Measurements from ENCODE around the gene PLXNA2. TPM values are rescaled to one million over a fixed set of nuclear protein-coding genes. Genes with fewer than 3 reads are reported as not detected.

Gene PLXNA2
- total RNA-seq, 1 donor from 2014 or later: 1.7 TPM

DNA sequence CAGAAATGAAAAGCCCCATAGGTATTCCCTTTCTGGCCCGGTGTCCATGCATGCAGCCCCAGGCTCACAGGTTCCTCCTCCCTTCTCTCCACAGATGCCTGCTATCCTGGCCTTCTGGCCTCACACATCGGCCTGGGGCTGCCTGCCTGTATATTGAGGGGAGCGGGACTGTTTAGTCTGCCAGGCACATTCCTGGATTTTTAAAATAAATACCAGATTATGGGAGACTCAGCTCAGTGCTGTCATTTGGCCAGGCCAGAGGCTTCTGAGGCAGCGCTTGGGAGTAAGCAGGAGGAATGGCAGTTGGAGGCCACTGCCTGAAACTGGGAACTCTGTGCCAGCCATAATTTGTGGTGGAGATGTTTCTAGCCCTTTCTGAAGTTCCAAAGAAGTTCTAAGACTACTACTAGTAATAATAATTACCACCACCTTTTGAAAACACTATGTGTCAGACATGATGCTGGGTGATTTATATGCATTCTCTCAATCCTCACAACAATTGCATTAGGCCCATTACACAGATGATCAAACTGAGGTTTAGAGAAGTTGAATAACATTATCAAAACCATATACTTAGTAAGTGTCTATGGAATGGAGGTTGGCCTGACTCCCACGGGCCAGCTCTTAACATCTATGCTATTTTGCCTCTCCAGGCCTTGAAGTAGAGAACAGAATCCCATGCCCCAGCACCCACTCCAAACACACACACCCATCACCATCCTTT lies 107.6 kb downstream of the PLXNA2 start:
- DNase-seq (ENCODE audit: low spot score): no peak
- H3K36me3 ChIP-seq: no peaks in the 10 kb centered on the region
- peaks cover 3% of the 10 kb centered on the region for H3K27me3 ChIP-seq
- no peak overlapping the region for H3K27ac ChIP-seq
- Mint-ChIP-seq H3K27me3 (ENCODE audit: insufficient read depth, low read depth) (peaks cover 4% of the 10 kb centered on the region), H3K27ac (peak overlapping the region; percentile 46), H3K9me3 (no peaks in the 10 kb centered on the region), H3K4me1 (peaks cover 40% of the 10 kb centered on the region), H3K4me3 (no peak overlapping the region), H3K36me3 (peaks cover 6% of the 10 kb centered on the region)
- H3K9me3 ChIP-seq (ENCODE audit: low read depth): no peaks in the 10 kb centered on the region
- H3K4me1 ChIP-seq: peaks cover 31% of the 10 kb centered on the region
- no peak overlapping the region for H3K4me2 ChIP-seq
- no peak overlapping the region for H3K4me3 ChIP-seq
- H3K79me2 ChIP-seq (ENCODE audit: low read depth): no peaks in the 10 kb centered on the region
- H3F3A ChIP-seq (ENCODE audit: low read depth): peaks cover 25% of the 10 kb centered on the region
- no peaks in the 10 kb centered on the region for H4K20me1 ChIP-seq (ENCODE audit: low read depth)
- no peak overlapping the region for H3K9ac ChIP-seq
- TF ChIP-seq, protein P1, sequence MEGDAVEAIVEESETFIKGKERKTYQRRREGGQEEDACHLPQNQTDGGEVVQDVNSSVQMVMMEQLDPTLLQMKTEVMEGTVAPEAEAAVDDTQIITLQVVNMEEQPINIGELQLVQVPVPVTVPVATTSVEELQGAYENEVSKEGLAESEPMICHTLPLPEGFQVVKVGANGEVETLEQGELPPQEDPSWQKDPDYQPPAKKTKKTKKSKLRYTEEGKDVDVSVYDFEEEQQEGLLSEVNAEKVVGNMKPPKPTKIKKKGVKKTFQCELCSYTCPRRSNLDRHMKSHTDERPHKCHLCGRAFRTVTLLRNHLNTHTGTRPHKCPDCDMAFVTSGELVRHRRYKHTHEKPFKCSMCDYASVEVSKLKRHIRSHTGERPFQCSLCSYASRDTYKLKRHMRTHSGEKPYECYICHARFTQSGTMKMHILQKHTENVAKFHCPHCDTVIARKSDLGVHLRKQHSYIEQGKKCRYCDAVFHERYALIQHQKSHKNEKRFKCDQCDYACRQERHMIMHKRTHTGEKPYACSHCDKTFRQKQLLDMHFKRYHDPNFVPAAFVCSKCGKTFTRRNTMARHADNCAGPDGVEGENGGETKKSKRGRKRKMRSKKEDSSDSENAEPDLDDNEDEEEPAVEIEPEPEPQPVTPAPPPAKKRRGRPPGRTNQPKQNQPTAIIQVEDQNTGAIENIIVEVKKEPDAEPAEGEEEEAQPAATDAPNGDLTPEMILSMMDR (IDR thresholded peaks at IDR 0.05): no peak
- TF ChIP-seq EZH2 (IDR thresholded peaks at IDR 0.05) (no peak), EZH2phosphoT487 (IDR thresholded peaks at IDR 0.05) (no peak)
- H2AFZ ChIP-seq (replicated peaks): no peak overlapping the region

DNA sequence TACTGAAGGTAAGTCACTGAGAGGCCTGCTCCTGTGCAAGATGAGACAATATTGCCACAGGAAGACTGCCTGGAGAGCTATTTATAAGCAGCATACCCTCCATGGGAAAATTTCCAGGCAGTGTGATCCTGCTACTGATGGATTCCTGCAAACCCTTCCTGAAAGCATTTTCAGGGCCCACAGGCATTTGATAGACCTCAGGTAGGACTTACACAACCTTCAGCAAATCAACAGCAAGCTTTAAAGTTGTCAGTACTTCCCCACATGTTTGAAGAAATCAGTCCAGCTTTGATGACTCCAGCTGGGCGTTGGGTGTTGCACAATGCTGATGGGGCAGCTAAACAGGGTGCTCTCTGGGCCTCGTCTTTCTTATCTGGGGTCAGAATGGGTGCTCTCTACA lies 108.8 kb downstream of the PLXNA2 start:
- Mint-ChIP-seq H3K4me1 (peaks cover 48% of the 10 kb centered on the region), H3K27ac (peak overlapping the region; percentile 72), H3K9me3 (no peaks in the 10 kb centered on the region), H3K4me3 (no peak overlapping the region), H3K36me3 (peaks cover 6% of the 10 kb centered on the region), H3K27me3 (ENCODE audit: insufficient read depth, low read depth) (peaks cover 4% of the 10 kb centered on the region)
- TF ChIP-seq, protein P1 (IDR thresholded peaks at IDR 0.05): no peak
- TF ChIP-seq EZH2 (IDR thresholded peaks at IDR 0.05) (no peak), EZH2phosphoT487 (IDR thresholded peaks at IDR 0.05) (no peak)
- no peak overlapping the region for H2AFZ ChIP-seq (replicated peaks)
- no peaks in the 10 kb centered on the region for H3K9me3 ChIP-seq (ENCODE audit: low read depth)
- H3K27ac ChIP-seq: no peak overlapping the region
- peaks cover 15% of the 10 kb centered on the region for H3K27me3 ChIP-seq
- peaks cover 32% of the 10 kb centered on the region for H3K4me1 ChIP-seq
- no peak overlapping the region for H3K4me2 ChIP-seq
- H3K79me2 ChIP-seq (ENCODE audit: low read depth): no peaks in the 10 kb centered on the region
- no peak overlapping the region for H3K4me3 ChIP-seq
- no peaks in the 10 kb centered on the region for H3K36me3 ChIP-seq
- H4K20me1 ChIP-seq (ENCODE audit: low read depth): no peaks in the 10 kb centered on the region
- DNase-seq (ENCODE audit: low spot score): no peak
- peaks cover 29% of the 10 kb centered on the region for H3F3A ChIP-seq (ENCODE audit: low read depth)
- no peak overlapping the region for H3K9ac ChIP-seq

DNA sequence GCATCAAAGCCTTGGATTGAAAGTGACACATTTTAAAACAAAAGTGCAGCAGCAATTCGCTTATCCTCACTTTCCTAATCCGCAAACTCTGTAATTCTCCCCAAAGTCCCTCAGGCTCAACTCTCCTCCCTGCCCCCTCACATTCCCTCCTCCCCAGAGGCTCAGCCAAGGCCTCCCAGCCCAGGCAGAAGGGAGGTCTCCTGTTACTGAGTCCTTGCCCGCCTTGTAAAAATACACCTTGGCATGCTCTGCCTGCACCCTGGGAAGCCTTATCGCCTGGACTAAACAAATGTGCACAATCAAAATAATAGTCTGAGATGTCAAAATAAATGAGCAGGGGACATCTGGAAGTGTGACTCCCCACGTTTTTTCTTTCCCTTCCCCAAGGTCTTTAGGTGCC lies 109.7 kb downstream of the PLXNA2 start:
- peaks cover 29% of the 10 kb centered on the region for H3F3A ChIP-seq (ENCODE audit: low read depth)
- no peak overlapping the region for H3K27ac ChIP-seq
- H3K36me3 ChIP-seq: no peaks in the 10 kb centered on the region
- no peak overlapping the region for H3K4me3 ChIP-seq
- H3K4me2 ChIP-seq: peak overlapping the region; percentile 8
- no peak for TF ChIP-seq EZH2 (IDR thresholded peaks at IDR 0.05)
- TF ChIP-seq, protein P1 (IDR thresholded peaks at IDR 0.05): no peak
- no peak for TF ChIP-seq EZH2phosphoT487 (IDR thresholded peaks at IDR 0.05)
- Mint-ChIP-seq H3K4me1 (peaks cover 57% of the 10 kb centered on the region), H3K9me3 (no peaks in the 10 kb centered on the region), H3K4me3 (no peak overlapping the region), H3K27ac (peak overlapping the region; percentile 86), H3K27me3 (ENCODE audit: insufficient read depth, low read depth) (peaks cover 5% of the 10 kb centered on the region), H3K36me3 (peaks cover 2% of the 10 kb centered on the region)
- no peaks in the 10 kb centered on the region for H3K9me3 ChIP-seq (ENCODE audit: low read depth)
- H3K27me3 ChIP-seq: peaks cover 18% of the 10 kb centered on the region
- peak; percentile 38 for DNase-seq (ENCODE audit: low spot score)
- no peak overlapping the region for H3K9ac ChIP-seq
- no peaks in the 10 kb centered on the region for H3K79me2 ChIP-seq (ENCODE audit: low read depth)
- H3K4me1 ChIP-seq: peaks cover 32% of the 10 kb centered on the region
- no peaks in the 10 kb centered on the region for H4K20me1 ChIP-seq (ENCODE audit: low read depth)
- H2AFZ ChIP-seq (replicated peaks): no peak overlapping the region
